Measurements from ENCODE around the gene TNFRSF18. TPM values are rescaled to one million over a fixed set of nuclear protein-coding genes. Genes with fewer than 3 reads are reported as not detected.

The TNFRSF18 gene
- total and polyA plus RNA-seq, 3 donors from 2014 or later: 0.67 TPM; not detected in 2

DNA sequence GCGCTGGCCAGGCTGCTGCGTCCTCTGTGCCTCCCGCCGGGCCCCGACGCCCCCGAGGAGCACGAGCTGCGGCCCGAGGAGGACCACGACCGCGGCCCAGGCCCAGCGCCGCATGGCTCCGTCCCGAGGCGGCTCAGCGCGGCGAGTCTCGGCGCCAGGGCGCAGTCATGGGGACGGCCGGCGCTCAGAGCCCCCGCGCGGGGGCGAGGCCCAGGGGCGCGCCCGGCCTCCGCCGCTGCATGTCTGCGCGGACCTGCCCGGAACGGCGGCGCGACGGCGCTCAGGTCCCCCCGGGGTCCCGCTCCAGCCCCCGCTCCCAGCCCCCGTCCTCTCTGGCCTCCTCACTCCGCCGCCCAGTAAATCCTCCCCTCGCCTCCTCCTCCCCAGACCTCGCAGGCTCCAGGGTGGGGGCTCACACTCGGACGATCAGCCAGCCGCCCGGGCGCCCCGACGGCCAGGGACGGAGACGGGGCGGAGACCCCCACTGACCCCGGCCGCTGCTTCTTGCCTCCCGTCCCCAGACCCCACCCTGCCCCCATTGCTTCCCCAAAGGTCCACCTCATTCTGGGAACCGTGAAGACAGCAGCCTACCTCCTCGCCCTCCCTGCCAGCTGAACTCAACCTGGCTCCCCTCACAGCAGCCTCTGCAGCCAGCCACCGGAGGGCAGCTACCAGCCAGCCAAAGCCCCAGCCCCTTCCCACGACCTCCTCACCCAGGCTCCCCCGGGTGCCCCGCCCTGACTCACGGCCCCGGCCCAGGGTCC, 40.4 kb upstream of the TNFRSF18 start, which contains the start of gene C1QTNF12:
TSS of gene C1QTNF12 (minus strand) at position 146 of the 764 bp plus-strand sequence. CDS start at position 114, 32 bp downstream.
- intact Hi-C loops (cut with DNase I; ENCODE audit: low total_unique reads): loop anchor here (10.0 kb wide), 1 partner anchor 122 kb away; no protein-coding TSS in a partner anchor
- 7% methylated on average over 38 of the region's 74 CpGs; no CpG with 5 or more reads in 1 of the 2 donors for WGBS, 2 donors

DNA sequence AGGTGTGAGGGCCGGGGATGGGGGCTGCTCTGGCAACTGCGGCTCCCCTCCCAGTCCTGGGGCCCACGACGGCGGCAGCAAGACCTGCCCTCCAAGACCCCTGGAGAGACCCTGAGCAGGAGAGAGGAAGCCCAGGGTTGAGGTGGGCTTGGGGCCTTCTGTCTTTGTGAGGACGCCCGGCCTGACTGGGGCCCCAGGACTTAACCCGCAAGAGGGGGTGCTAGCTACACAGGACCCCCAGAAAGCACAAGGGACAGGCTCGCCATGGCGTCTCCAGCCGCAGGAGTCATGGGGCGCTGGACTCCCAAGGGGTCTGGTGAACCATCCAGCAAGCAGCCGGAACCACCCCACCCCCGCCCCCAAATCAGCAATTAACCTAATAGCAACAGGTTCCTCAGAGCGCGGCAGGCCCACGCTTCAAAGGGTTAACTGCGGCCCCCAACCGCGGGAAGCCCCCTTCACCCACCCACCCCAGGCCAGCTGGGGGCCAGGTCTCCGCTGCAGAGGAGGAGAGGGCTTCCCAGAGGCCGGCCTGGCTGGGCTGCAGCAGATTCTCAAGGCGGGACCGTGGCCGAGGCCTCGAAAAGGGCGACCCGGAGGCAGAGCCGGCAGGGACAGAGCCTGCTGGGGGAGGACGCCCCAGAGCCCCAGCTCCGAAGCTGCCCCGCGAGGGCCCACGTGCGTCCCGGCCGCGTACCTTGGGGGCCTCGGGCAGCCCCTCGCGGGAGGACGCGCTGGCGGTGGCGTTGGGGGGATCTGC, 39.6 kb upstream of the TNFRSF18 start:
- TF ChIP-seq POLR2A (IDR thresholded peaks at IDR 0.05): no peak
- TF ChIP-seq, protein P1, sequence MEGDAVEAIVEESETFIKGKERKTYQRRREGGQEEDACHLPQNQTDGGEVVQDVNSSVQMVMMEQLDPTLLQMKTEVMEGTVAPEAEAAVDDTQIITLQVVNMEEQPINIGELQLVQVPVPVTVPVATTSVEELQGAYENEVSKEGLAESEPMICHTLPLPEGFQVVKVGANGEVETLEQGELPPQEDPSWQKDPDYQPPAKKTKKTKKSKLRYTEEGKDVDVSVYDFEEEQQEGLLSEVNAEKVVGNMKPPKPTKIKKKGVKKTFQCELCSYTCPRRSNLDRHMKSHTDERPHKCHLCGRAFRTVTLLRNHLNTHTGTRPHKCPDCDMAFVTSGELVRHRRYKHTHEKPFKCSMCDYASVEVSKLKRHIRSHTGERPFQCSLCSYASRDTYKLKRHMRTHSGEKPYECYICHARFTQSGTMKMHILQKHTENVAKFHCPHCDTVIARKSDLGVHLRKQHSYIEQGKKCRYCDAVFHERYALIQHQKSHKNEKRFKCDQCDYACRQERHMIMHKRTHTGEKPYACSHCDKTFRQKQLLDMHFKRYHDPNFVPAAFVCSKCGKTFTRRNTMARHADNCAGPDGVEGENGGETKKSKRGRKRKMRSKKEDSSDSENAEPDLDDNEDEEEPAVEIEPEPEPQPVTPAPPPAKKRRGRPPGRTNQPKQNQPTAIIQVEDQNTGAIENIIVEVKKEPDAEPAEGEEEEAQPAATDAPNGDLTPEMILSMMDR (IDR thresholded peaks at IDR 0.05): no peak
- no peak overlapping the region for H3K4me3 ChIP-seq
- no peaks in the 10 kb centered on the region for H3K36me3 ChIP-seq (ENCODE audit: low read depth, missing control alignments)
- intact Hi-C loops (cut with DNase I; ENCODE audit: low total_unique reads): loop anchor here (10.0 kb wide), 1 partner anchor 121 kb away; no protein-coding TSS in a partner anchor
- peaks cover 8% of the 10 kb centered on the region for H3K4me1 ChIP-seq
- no peak overlapping the region for H3K27ac ChIP-seq
- WGBS, 2 donors: 58% methylated on average over 21 of the region's 45 CpGs; no CpG with 5 or more reads in 1 of the 2 donors
- no peaks in the 10 kb centered on the region for H3K9me3 ChIP-seq
- H3K27me3 ChIP-seq: no peaks in the 10 kb centered on the region
- DNase-seq: no peak

More for the DNA sequence above, 40.4 kb upstream of the TNFRSF18 start, which contains the start of gene C1QTNF12:
- no peaks in the 10 kb centered on the region for H3K9me3 ChIP-seq
- H3K4me3 ChIP-seq: no peak within 1 kb of the TSS
- no peak within 1 kb of the TSS for H3K27ac ChIP-seq
- no peak for DNase-seq
- H3K27me3 ChIP-seq: no peaks in the 10 kb centered on the region
- H3K4me1 ChIP-seq: peaks cover 8% of the 10 kb centered on the region
- H3K36me3 ChIP-seq (ENCODE audit: low read depth, missing control alignments): no peaks in the 10 kb centered on the region
- no peak for TF ChIP-seq POLR2A (IDR thresholded peaks at IDR 0.05)
- TF ChIP-seq, protein P1 (IDR thresholded peaks at IDR 0.05): no peak

DNA sequence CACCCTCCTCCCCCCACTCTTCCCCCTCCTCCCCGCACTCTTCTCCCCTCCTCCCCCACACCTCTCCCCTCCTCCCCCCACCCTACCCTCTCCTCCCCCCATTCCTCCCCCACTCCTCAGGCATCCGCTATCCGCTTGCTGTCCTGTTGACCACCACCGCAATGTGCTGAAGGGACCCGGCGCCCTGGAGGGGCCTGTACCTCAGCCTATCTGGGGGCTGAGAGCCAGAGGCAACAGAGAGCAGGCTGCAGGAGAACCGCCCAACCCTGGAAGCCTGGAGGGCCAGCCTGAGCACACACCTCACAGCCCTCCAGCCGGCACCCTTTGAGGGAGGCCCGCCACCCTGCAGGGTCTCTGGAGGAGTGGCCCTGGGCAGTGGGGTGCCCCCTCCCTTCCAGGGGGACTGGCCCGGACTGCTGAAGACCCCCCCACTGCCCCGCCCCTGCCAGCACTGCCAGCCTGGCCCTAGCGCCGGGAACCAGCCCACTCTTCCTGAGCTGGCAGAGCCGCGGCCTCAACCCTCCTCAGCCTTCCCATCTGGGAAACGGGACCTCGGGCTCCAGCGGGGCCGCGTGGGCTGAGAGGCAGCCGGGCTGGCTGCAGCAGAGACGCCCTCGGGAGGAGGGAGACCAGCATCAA, 38.9 kb upstream of the TNFRSF18 start:
- 71% methylated on average over 16 of the region's 23 CpGs; no CpG with 5 or more reads in 1 of the 2 donors for WGBS, 2 donors
- Histone ChIP-seq H3K4me1 (peaks cover 3% of the 10 kb centered on the region), H3K27ac (no peak overlapping the region), H3K4me3 (no peak overlapping the region), H3K36me3 (ENCODE audit: low read depth, missing control alignments) (no peaks in the 10 kb centered on the region), H3K27me3 (no peaks in the 10 kb centered on the region), H3K9me3 (no peaks in the 10 kb centered on the region)
- no peak for TF ChIP-seq POLR2A (IDR thresholded peaks at IDR 0.05)
- TF ChIP-seq, protein P1 (IDR thresholded peaks at IDR 0.05): no peak
- DNase-seq: no peak
- intact Hi-C loops (cut with DNase I; ENCODE audit: low total_unique reads): loop anchor here (10.0 kb wide), 1 partner anchor 120 kb away; no protein-coding TSS in a partner anchor

DNA sequence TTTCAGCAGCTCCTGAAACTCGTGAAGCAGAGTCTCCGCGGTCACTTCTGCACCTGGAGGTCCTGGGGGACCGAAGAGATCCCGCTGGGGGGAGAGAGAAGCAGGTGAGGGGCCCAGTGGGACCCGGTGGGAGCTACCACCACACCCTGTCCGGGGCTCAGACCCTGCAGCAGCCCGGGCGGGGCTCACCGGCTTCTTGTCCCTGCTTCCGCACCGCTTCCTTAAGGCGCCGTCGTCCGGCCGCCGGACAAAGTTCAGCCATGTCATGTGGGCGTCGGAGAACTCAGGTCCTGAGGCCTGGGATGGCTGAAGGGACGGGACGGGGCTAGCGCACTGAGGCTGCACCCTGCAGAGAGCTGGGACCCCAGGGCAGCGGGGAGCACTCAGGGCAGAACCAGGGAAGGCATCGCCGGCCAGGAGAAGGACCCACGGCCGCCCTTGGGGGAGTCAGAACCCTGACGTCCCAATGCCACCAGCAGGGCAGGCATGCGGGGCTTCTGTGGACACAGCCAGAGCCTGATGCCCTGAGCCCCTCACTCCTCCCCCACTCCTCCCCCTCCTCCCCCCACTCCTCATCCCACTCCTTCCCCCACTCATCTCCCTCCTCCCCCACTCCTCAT, 37.9 kb upstream of the TNFRSF18 start:
- Histone ChIP-seq H3K4me1 (peaks cover 3% of the 10 kb centered on the region), H3K36me3 (ENCODE audit: low read depth, missing control alignments) (no peaks in the 10 kb centered on the region), H3K27ac (no peak overlapping the region), H3K4me3 (no peak overlapping the region), H3K9me3 (no peaks in the 10 kb centered on the region), H3K27me3 (no peaks in the 10 kb centered on the region)
- intact Hi-C loops (cut with DNase I; ENCODE audit: low total_unique reads): loop anchor here (10.0 kb wide), 1 partner anchor 120 kb away; no protein-coding TSS in a partner anchor
- no peak for DNase-seq
- WGBS, 2 donors: 81 to 90% methylated on average over 9 to 27 of the region's 30 CpGs
- TF ChIP-seq, protein P1 (IDR thresholded peaks at IDR 0.05): no peak
- TF ChIP-seq POLR2A (IDR thresholded peaks at IDR 0.05): no peak

Measured in testis (tissue), 3 donors.